Prostate gland (tissue), 2 donors: Measurements from ENCODE around the gene FOXP4. TPM values are rescaled to one million over a fixed set of nuclear protein-coding genes. Genes with fewer than 3 reads are reported as not detected.

Source experiments
- DNase-seq: peaks from one replicate; pipeline ENCODE4 v3.0.0-alpha.2; 2019; ENCODE audit warnings: low spot score
- H3K27ac ChIP-seq, 2 donors: fragments of 200-600 bp; sonication (generic); 2 replicates each; pipeline ENCODE4 v1.5.1; 2017 to 2019
- H3K27me3 ChIP-seq: fragments of 200-600 bp; sonication (generic); replicated peaks from 2 replicates; pipeline ENCODE4 v1.5.1; 2019; ENCODE audit not compliant: insufficient read depth
- H3K36me3 ChIP-seq, 2 donors: fragments of 200-600 bp; sonication (generic); 1 replicate in 1 of 2; 2 replicates in 1 of 2; pipeline versions ENCODE4 v1.5.1 to v1.8.1; 2017 to 2019
- H3K4me1 ChIP-seq: fragments of 200-600 bp; sonication (generic); replicated peaks from 2 replicates; pipeline ENCODE4 v1.5.1; 2019
- H3K4me3 ChIP-seq, 2 donors: fragments of 200-600 bp; sonication (generic); 2 replicates each; pipeline ENCODE4 v1.5.1; 2017 to 2019
- H3K9me3 ChIP-seq: fragments of 200-600 bp; sonication (generic); 2 replicates; pipeline ENCODE4 v1.5.1; 2017
- POLR2A ChIP-seq: fragments of 450-650 bp; IDR thresholded peaks from one replicate; pipeline ENCODE4 v1.6.1; 2016; ENCODE audit warnings: antibody characterized with exemption, mild to moderate bottlenecking
- POLR2AphosphoS5 ChIP-seq: sonication (generic); formaldehyde crosslinking; IDR thresholded peaks from one replicate; pipeline ENCODE4 v1.6.1; 2017; ENCODE audit warnings: antibody characterized with exemption
- WGBS: methylation state at CpG from one replicate; pipeline ENCODE4 v1.1.5; 2018; 5-methylcytosine and 5-hydroxymethylcytosine counted together
- intact Hi-C: fragments of 100-400 bp; cut with DNase I; formaldehyde crosslinking; loops from one replicate; pipeline ENCODE4 v1.14.2; 2022
- total RNA-seq, 2 donors: library from RNA; depleted of rRNA; stranded (reverse); fragments of >200 nt; gene quantifications; one replicate each; pipeline ENCODE4 v1.1.0, GENCODE V29; 2016
- TF ChIP-seq, protein P1 (sequence below), 4 experiments: fragments of 200-600 bp in 2 of 4; fragments of 450-650 bp in 2 of 4; sonication (generic) in 2 of 4; IDR thresholded peaks; 1 replicate in 3 of 4; 2 replicates in 1 of 4; pipeline ENCODE4 v1.5.1; 2016 to 2019; ENCODE audit warnings: antibody characterized with exemption in 4 of 4, mild to moderate bottlenecking in 2 of 4, moderate library complexity in 2 of 4

FOXP4 gene
- total RNA-seq, 2 donors from 2014 or later = 24.8 to 53.5 TPM

DNA sequence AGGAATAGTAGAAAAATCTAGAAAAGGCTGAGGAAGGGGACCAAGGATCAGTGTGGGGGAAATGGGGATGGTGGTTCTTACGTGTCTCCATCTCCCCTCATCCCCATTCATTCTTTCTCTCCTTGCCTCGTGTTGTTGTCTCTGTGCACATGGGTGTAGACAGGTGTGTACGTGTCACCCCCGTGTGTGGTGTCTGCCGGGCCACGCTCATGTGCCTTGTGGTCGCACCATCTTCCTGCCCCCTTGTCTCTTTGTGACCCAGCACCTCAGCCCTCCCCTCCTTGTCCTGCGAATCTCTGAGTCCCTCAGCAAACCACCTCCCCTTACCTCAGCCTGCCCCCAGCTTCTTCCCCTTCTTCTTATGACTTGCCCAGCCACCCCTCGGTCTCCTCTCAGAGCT, 39.4 kb downstream of the FOXP4 start:
- 79% methylated on average over 9 of the region's 9 CpGs for WGBS
- TF ChIP-seq POLR2A = no peak
- TF ChIP-seq, protein P1, sequence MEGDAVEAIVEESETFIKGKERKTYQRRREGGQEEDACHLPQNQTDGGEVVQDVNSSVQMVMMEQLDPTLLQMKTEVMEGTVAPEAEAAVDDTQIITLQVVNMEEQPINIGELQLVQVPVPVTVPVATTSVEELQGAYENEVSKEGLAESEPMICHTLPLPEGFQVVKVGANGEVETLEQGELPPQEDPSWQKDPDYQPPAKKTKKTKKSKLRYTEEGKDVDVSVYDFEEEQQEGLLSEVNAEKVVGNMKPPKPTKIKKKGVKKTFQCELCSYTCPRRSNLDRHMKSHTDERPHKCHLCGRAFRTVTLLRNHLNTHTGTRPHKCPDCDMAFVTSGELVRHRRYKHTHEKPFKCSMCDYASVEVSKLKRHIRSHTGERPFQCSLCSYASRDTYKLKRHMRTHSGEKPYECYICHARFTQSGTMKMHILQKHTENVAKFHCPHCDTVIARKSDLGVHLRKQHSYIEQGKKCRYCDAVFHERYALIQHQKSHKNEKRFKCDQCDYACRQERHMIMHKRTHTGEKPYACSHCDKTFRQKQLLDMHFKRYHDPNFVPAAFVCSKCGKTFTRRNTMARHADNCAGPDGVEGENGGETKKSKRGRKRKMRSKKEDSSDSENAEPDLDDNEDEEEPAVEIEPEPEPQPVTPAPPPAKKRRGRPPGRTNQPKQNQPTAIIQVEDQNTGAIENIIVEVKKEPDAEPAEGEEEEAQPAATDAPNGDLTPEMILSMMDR (IDR thresholded peaks at IDR 0.05) = no peak
- no peak for TF ChIP-seq POLR2AphosphoS5
- no peak for DNase-seq
- no peaks in the 10 kb centered on the region for H3K9me3 ChIP-seq
- intact Hi-C loops = no loop called here
- no peak overlapping the region for H3K4me3 ChIP-seq
- H3K27ac ChIP-seq = no peak overlapping the region
- no peaks in the 10 kb centered on the region for H3K27me3 ChIP-seq
- H3K4me1 ChIP-seq = peaks cover 9% of the 10 kb centered on the region
- peaks cover 0 to 8% of the 10 kb centered on the region in 2 donors for H3K36me3 ChIP-seq

DNA sequence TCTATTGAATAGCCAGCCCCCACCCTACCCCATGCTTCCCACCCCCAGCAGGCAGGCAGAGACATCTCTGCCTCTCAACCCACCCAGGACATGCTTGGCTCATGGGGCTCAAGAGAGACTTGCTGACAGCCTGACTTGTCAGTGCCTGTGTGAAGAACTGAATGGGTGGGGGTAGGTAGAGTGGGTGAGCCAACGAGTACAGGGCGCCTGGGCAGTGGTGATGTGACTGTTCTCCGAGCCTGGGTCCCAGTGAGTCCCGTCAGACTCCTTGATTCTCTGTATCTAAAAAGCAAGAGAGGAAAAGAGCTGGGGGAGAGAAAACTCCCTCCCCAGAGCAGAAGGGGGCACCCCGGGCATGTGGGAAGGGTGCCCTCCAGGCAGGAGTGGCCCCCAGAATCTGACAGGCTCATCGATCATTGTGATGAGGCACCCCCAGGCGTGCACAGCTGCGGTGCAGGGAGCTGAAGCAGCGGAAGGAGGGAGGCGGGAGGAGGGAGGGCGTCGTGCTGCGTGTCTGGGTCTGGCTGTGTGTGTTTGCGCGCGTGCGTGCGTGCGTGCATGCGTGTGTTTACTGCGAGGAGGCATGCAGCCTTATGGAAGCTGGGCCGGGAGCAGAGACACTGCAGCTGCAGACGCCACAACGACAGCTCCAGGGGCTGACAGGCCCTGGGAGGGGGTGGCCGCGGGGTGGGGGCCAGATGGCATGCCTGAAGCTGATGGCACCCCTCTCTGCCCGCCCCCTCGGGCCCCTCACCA, 40.2 kb downstream of the FOXP4 start:
- TF ChIP-seq, protein P1 (IDR thresholded peaks at IDR 0.05) = no peak
- TF ChIP-seq POLR2A (no peak), POLR2AphosphoS5 (no peak)
- Histone ChIP-seq H3K27ac (no peak overlapping the region), H3K4me3 (no peak overlapping the region), H3K27me3 (no peaks in the 10 kb centered on the region), H3K36me3 (peaks cover 0 to 8% of the 10 kb centered on the region in 2 donors), H3K9me3 (no peaks in the 10 kb centered on the region), H3K4me1 (peaks cover 9% of the 10 kb centered on the region)
- intact Hi-C loops = no loop called here
- 49% methylated on average over 28 of the region's 28 CpGs for WGBS
- DNase-seq = no peak

DNA sequence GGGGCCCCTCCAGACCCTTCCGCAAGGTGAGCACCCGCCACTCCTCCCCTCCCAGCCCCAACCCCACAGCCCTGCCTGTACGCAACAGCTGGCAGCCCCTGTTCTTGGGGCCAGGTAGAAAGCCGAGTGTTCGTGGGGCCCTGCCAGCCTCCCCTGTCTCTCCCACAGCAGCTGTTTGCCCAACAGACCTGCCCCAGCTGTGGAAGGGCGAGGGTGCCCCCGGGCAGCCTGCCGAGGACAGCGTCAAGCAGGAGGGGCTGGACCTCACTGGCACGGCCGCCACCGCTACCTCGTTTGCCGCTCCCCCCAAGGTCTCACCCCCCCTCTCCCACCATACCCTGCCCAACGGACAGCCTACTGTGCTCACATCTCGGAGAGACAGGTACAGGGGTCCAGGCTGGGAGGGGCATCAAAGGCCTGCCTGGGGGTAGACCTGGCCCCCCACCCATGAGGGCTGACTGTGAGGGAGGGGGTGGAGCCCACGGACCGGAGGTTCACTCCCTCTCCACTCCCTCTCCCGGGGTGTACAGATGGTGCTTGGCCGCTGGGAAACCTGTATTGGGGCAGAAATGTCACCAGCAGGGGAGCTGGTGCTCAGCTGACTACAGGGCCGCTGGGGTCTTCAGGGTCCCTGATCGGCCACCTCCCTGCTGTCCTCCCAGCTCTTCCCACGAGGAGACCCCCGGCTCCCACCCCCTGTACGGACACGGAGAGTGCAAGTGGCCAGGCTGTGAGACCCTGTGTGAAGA, 41.1 kb downstream of the FOXP4 start:
- no peaks in the 10 kb centered on the region for H3K27me3 ChIP-seq
- WGBS = 71% methylated on average over 25 of the region's 26 CpGs
- H3K27ac ChIP-seq = no peak overlapping the region
- peaks cover 0 to 8% of the 10 kb centered on the region in 2 donors for H3K36me3 ChIP-seq
- intact Hi-C loops = no loop called here
- no peak for DNase-seq
- no peaks in the 10 kb centered on the region for H3K9me3 ChIP-seq
- no peak overlapping the region for H3K4me3 ChIP-seq
- TF ChIP-seq POLR2AphosphoS5 (no peak), POLR2A (no peak)
- TF ChIP-seq, protein P1 (IDR thresholded peaks at IDR 0.05) = no peak
- H3K4me1 ChIP-seq = peaks cover 9% of the 10 kb centered on the region

DNA sequence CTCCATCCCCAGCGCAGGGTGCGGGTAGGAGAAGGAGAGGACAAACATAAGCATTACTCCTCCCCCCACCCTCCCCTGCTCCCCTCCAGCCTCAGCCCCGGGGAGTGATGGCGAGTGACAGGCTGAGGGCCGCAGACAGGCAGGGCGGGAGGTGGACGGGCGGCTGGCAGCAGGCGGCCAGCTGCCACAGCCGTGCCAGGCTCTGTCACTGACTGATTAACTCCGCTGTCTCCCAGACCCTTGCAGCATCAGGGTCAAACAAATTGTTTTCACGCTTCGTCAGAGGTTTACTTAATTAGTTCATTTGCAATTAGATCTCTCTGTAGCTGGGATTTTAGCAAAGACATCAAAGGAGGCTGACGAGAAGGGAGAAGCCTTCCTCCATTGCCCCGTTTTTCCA, 41.9 kb downstream of the FOXP4 start:
- intact Hi-C loops = loop anchor here (2.0 kb wide), 1 partner anchor 169 kb away; no protein-coding TSS in a partner anchor
- no peak overlapping the region for H3K27ac ChIP-seq
- WGBS = 84% methylated on average over 15 of the region's 15 CpGs

More for the DNA sequence above, 41.9 kb downstream of the FOXP4 start:
- no peak overlapping the region for H3K4me3 ChIP-seq
- DNase-seq = no peak
- TF ChIP-seq, protein P1 (IDR thresholded peaks at IDR 0.05) = no peak
- no peak for TF ChIP-seq POLR2AphosphoS5
- H3K27me3 ChIP-seq = no peaks in the 10 kb centered on the region
- peaks cover 9% of the 10 kb centered on the region for H3K4me1 ChIP-seq
- H3K9me3 ChIP-seq = no peaks in the 10 kb centered on the region
- peaks cover 0 to 8% of the 10 kb centered on the region in 2 donors for H3K36me3 ChIP-seq
